Neural cell (in vitro differentiated cells): ENCODE results near the gene RIPPLY2.

Experiments used
- EZH2 ChIP-seq: fragments of 200-600, 300-800 bp; shearing (Covaris generic), sonication (generic); IDR thresholded peaks from 2 replicates; pipeline ENCODE4 v1.6.1; 2014; ENCODE audit warnings: antibody characterized with exemption, low read length, borderline replicate concordance, mild to moderate bottlenecking; ENCODE audit not compliant: insufficient read depth, poor library complexity, severe bottlenecking
- POLR2AphosphoS5 ChIP-seq: IDR thresholded peaks from 2 replicates; pipeline ENCODE4 v1.6.1; 2012
- TF ChIP-seq, protein P1 (sequence below): fragments of 450-650 bp; IDR thresholded peaks from 2 replicates; pipeline ENCODE4 v1.5.1; 2014; ENCODE audit warnings: antibody characterized with exemption, mild to moderate bottlenecking, moderate library complexity; ENCODE audit not compliant: poor library complexity, severe bottlenecking

DNA sequence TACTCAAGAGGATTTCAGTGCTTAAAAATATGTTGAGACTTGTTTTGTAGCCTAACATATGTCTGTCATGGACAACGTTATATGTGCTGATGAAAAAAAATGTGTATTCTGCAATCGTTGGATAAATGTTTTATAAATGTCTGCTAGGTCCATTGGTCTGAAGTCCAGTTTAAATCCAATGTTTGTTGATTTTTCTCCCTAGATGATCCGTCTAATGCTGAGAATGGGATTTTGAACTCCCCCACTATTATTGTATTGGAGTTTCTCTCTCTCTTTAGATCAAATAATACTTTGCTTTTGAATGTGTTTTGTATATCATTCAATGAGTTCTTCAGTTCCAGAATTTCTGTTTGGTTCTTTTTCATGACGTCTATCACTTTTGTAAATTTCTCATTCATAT, 51.2 kb downstream of the RIPPLY2 start:
- TF ChIP-seq, protein P1, sequence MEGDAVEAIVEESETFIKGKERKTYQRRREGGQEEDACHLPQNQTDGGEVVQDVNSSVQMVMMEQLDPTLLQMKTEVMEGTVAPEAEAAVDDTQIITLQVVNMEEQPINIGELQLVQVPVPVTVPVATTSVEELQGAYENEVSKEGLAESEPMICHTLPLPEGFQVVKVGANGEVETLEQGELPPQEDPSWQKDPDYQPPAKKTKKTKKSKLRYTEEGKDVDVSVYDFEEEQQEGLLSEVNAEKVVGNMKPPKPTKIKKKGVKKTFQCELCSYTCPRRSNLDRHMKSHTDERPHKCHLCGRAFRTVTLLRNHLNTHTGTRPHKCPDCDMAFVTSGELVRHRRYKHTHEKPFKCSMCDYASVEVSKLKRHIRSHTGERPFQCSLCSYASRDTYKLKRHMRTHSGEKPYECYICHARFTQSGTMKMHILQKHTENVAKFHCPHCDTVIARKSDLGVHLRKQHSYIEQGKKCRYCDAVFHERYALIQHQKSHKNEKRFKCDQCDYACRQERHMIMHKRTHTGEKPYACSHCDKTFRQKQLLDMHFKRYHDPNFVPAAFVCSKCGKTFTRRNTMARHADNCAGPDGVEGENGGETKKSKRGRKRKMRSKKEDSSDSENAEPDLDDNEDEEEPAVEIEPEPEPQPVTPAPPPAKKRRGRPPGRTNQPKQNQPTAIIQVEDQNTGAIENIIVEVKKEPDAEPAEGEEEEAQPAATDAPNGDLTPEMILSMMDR = no peak
- TF ChIP-seq POLR2AphosphoS5 = no peak
- no peak for TF ChIP-seq EZH2
